DMS 273 treated with DMSO at 0.1 percent for 48 hours (cell line): ENCODE results near the gene ZBTB26.

Source experiments
- DNase-seq: peaks from one replicate; lab custom pipeline; 2025; lab: John Stamatoyannopoulos, UW

ZBTB26 gene

GRCh38 chr9:122931226-122932121, at the start of gene ZBTB26:
ZBTB26 (minus strand) TSS chr9:122931512; CDS start chr9:122919934, 11,578 bp downstream.
- peak; percentile 77 for DNase-seq

- DNase-seq: no peak
Observed at GRCh38 chr9:122978601-122979000, 47.3 kb upstream of the ZBTB26 start.

GRCh38 chr9:122975196-122975595, 43.9 kb upstream of the ZBTB26 start:
- DNase-seq: no peak

- DNase-seq: no peak
Observed at GRCh38 chr9:122961139-122961538, 29.8 kb upstream of the ZBTB26 start.

- no peak for DNase-seq
Observed at GRCh38 chr9:122955961-122956360, 24.6 kb upstream of the ZBTB26 start.

- DNase-seq: no peak
Observed at GRCh38 chr9:122954253-122954691, 23.0 kb upstream of the ZBTB26 start.

GRCh38 chr9:122951056-122951455, 19.7 kb upstream of the ZBTB26 start:
- no peak for DNase-seq

- DNase-seq: no peak
Observed at GRCh38 chr9:122950263-122950662, 19.0 kb upstream of the ZBTB26 start.

GRCh38 chr9:122949696-122950095, 18.4 kb upstream of the ZBTB26 start:
- DNase-seq: no peak

GRCh38 chr9:122948313-122948712, 17.0 kb upstream of the ZBTB26 start:
- no peak for DNase-seq

- no peak for DNase-seq
Observed at GRCh38 chr9:122946461-122947005, 15.2 kb upstream of the ZBTB26 start.

GRCh38 chr9:122944960-122945888, 13.9 kb upstream of the ZBTB26 start:
- DNase-seq: no peak

- no peak for DNase-seq
Observed at GRCh38 chr9:122941582-122942234, 10.4 kb upstream of the ZBTB26 start.

- peak; percentile 92 for DNase-seq
Observed at GRCh38 chr9:122940749-122941581, 9.7 kb upstream of the ZBTB26 start, which contains the start of gene RABGAP1. RABGAP1 (plus strand) TSS chr9:122941020; CDS start chr9:122957060, 16,040 bp downstream.

- no peak for DNase-seq
Observed at GRCh38 chr9:122940454-122940748, 9.1 kb upstream of the ZBTB26 start.

GRCh38 chr9:122939601-122940000, 8.3 kb upstream of the ZBTB26 start:
- DNase-seq: no peak

GRCh38 chr9:122936883-122937282, 5.6 kb upstream of the ZBTB26 start:
- DNase-seq: no peak

GRCh38 chr9:122936464-122936863, 5.2 kb upstream of the ZBTB26 start:
- DNase-seq: no peak

- DNase-seq: no peak
Observed at GRCh38 chr9:122930541-122931225, 629 bp downstream of the ZBTB26 start.

- DNase-seq: no peak
Observed at GRCh38 chr9:122929796-122930354, 1.4 kb downstream of the ZBTB26 start.
